HCT116 (cell line): ENCODE results near the gene CERS6. TPM values are rescaled to one million over a fixed set of nuclear protein-coding genes. Genes with fewer than 3 reads are reported as not detected.

Experiments
- ATAC-seq: fragments of 200-7000 bp; cut with Tn5 transposase; 2 replicates; pipeline ENCODE4 v1.9.1; 2020; ENCODE audit warnings: mild to moderate bottlenecking, moderate library complexity
- BruUV-seq: library from RNA; stranded (reverse); fragments of 400-500 nt; replicated peaks from 2 replicates; lab custom pipeline; 2021; lab: Mats Ljungman, UMichigan
- CTCF ChIA-PET: fragments of 300-600 bp; sonication (Branson Sonifier 250); formaldehyde crosslinking; loops from one replicate; lab custom pipeline; 2021; ENCODE audit warnings: antibody characterized with exemption; lab: Charles Lee
- POLR2A ChIA-PET: fragments of 300-600, 350-600 bp; sonication (Branson Sonifier 250); formaldehyde crosslinking; loops from one replicate; lab custom pipeline; 2021; ENCODE audit warnings: antibody characterized with exemption; lab: Charles Lee
- RAD21 ChIA-PET, 2 experiments: fragments of 300-600 bp; sonication (Branson Sonifier 250); formaldehyde crosslinking; loops; one replicate each; lab custom pipeline; 2023; ENCODE audit warnings: low total read pairs in 2 of 2; ENCODE audit not compliant: uncharacterized antibody in 2 of 2, unreplicated experiment in 2 of 2, low non-redundant PET in 1 of 2; lab: Charles Lee
- DNase-seq: peaks from one replicate; pipeline ENCODE4 v3.0.0-alpha.2; 2010; ENCODE audit warnings: low read depth, low spot score
- H2AFZ ChIP-seq: fragments of 200-600 bp; shearing (Covaris generic), sonication (generic); 2 replicates; pipeline ENCODE4 v1.6.1; 2017; ENCODE audit warnings: low read depth, mixed run types, mixed read lengths, antibody characterized with exemption, low read length; ENCODE audit not compliant: poor library complexity, severe bottlenecking
- H3K27ac ChIP-seq: 2 replicates; pipeline ENCODE4 v1.5.1; 2012; ENCODE audit warnings: low read depth, low read length
- H3K27me3 ChIP-seq: fragments of 200-600 bp; sonication (generic); 2 replicates; pipeline ENCODE4 v1.6.1; 2016; ENCODE audit warnings: mixed run types, low read length, mixed read lengths; ENCODE audit not compliant: insufficient read depth
- H3K36me3 ChIP-seq, 2 experiments: fragments of 200-500 bp in 1 of 2; fragments of 200-600 bp in 1 of 2; sonication (Bioruptor generic) in 1 of 2; sonication (generic) in 1 of 2; 2 replicates each; pipeline versions ENCODE4 v1.5.1 to v1.6.1; 2014 to 2016; ENCODE audit warnings: low read length in 2 of 2, inconsistent platforms in 1 of 2, mixed read lengths in 1 of 2, mixed run types in 1 of 2; ENCODE audit not compliant: insufficient read depth in 2 of 2, control insufficient read depth in 1 of 2
- H3K4me1 ChIP-seq, 2 experiments: fragments of 200-600 bp in 1 of 2; sonication (generic) in 1 of 2; 2 replicates each; pipeline versions ENCODE4 v1.5.1 to v1.6.1; 2012 to 2017; ENCODE audit warnings: low read length in 2 of 2, inconsistent platforms in 1 of 2, mild to moderate bottlenecking in 1 of 2, mixed read lengths in 1 of 2, mixed run types in 1 of 2, moderate library complexity in 1 of 2; ENCODE audit not compliant: insufficient read depth in 2 of 2, control insufficient read depth in 1 of 2
- H3K4me2 ChIP-seq: fragments of 200-600 bp; sonication (generic); 2 replicates; pipeline ENCODE4 v1.6.1; 2017; ENCODE audit warnings: mixed run types, low read length, mixed read lengths
- H3K4me3 ChIP-seq, 2 experiments: fragments of 200-600 bp in 1 of 2; sonication (generic) in 1 of 2; replicated peaks in 1 of 2; 2 replicates each; pipeline ENCODE4 v1.5.1; 2011 to 2016; ENCODE audit warnings: low read length in 2 of 2, control low read depth in 1 of 2, low read depth in 1 of 2, mild to moderate bottlenecking in 1 of 2, mixed read lengths in 1 of 2, mixed run types in 1 of 2
- H3K79me2 ChIP-seq: fragments of 200-600 bp; sonication (generic); 2 replicates; pipeline ENCODE4 v1.6.1; 2017; ENCODE audit warnings: mild to moderate bottlenecking, mixed run types, low read length, moderate library complexity, mixed read lengths; ENCODE audit not compliant: insufficient read depth
- H3K9ac ChIP-seq: fragments of 200-600 bp; sonication (generic); 2 replicates; pipeline ENCODE4 v1.6.1; 2016; ENCODE audit warnings: low read length, mixed read lengths
- H3K9me2 ChIP-seq: fragments of 200-600 bp; sonication (generic), shearing (Covaris generic); 2 replicates; pipeline ENCODE4 v1.6.1; 2017; ENCODE audit warnings: mixed run types, mild to moderate bottlenecking, moderate library complexity; ENCODE audit not compliant: insufficient read depth
- H3K9me3 ChIP-seq, 2 experiments: fragments of 200-500 bp in 1 of 2; fragments of 200-600 bp in 1 of 2; sonication (Bioruptor generic) in 1 of 2; sonication (generic) in 1 of 2; 2 replicates each; pipeline ENCODE4 v1.6.1; 2014 to 2017; ENCODE audit warnings: low read length in 2 of 2, mixed read lengths in 2 of 2, inconsistent platforms in 1 of 2, low read depth in 1 of 2, mild to moderate bottlenecking in 1 of 2, mixed run types in 1 of 2, moderate library complexity in 1 of 2; ENCODE audit not compliant: control insufficient read depth in 1 of 2, insufficient read depth in 1 of 2
- H4K20me1 ChIP-seq: fragments of 200-600 bp; sonication (generic), shearing (Covaris generic); 2 replicates; pipeline ENCODE4 v1.6.1; 2017; ENCODE audit warnings: mixed run types, mild to moderate bottlenecking, moderate library complexity; ENCODE audit not compliant: insufficient read depth
- EGR1 ChIP-seq: IDR thresholded peaks from 2 replicates; pipeline ENCODE4 v1.6.1; 2012; ENCODE audit warnings: low read depth
- ELF1 ChIP-seq: IDR thresholded peaks from 2 replicates; pipeline ENCODE4 v1.6.1; 2012; ENCODE audit warnings: low read depth, borderline replicate concordance
- EZH2phosphoT487 ChIP-seq: fragments of 200-600 bp; IDR thresholded peaks from 2 replicates; pipeline ENCODE4 v1.6.1; 2018; ENCODE audit warnings: antibody characterized with exemption, borderline replicate concordance
- FOSL1 ChIP-seq: IDR thresholded peaks from 2 replicates; pipeline ENCODE4 v1.6.1; 2012; ENCODE audit warnings: low read depth
- RAD21 ChIP-seq: IDR thresholded peaks from 2 replicates; pipeline ENCODE4 v1.6.1; 2012; ENCODE audit warnings: low read depth, mild to moderate bottlenecking
- SRF ChIP-seq: IDR thresholded peaks from 2 replicates; pipeline ENCODE4 v1.6.1; 2012; ENCODE audit warnings: low read depth
- intact Hi-C: fragments of 100-400 bp; cut with micrococcal nuclease; formaldehyde crosslinking; loops from 2 replicates; pipeline ENCODE4 v1.10.0; 2022
- total RNA-seq: library from RNA; stranded (reverse); gene quantifications from one replicate; pipeline ENCODE4 v1.2.1, GENCODE V29; 2021; ENCODE audit not compliant: unreplicated experiment
- TF ChIP-seq, protein P1 (sequence below): IDR thresholded peaks from 2 replicates; pipeline ENCODE4 v1.6.1; 2011; ENCODE audit warnings: mild to moderate bottlenecking, low read length, moderate library complexity; ENCODE audit not compliant: insufficient replicate concordance; ENCODE audit errors: extremely low read depth

Gene CERS6
- total RNA-seq, 1 experiment from 2014 or later: 37.0 TPM

DNA sequence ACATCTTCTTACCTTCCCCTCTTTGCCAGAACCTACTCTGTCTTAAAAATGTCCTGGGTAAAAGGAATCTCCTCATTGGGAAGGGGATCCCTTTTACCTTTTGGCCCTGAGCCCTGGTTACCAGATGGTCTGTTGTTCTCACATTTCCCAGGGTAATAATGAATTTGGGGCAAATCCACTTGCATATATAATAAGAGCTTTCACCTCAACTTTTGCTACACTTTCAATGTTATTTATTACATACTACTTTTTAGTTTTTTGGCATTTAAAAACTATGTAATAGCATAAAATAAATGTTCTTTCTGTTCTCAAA lies 15.0 kb downstream of the CERS6 start:
- ChIA-PET POLR2A (no interaction called here), RAD21 (no interaction called here), CTCF (no interaction called here)
- Histone ChIP-seq H3K4me2 (no peak overlapping the region), H3K4me1 (no peaks in the 10 kb centered on the region; a peak in 1 of 4 replicates), H3K9ac (no peak overlapping the region), H4K20me1 (peaks cover 16% of the 10 kb centered on the region; the same call in 1 of the 2 replicates), H3K9me2 (no peaks in the 10 kb centered on the region), H3K79me2 (peaks cover 97% of the 10 kb centered on the region), H2AFZ (no peak overlapping the region), H3K27me3 (no peaks in the 10 kb centered on the region), H3K9me3 (no peaks in the 10 kb centered on the region), H3K36me3 (no peaks in the 10 kb centered on the region), H3K4me3 (no peak overlapping the region), H3K27ac (no peak overlapping the region)
- no peak for DNase-seq
- TF ChIP-seq, protein P1, sequence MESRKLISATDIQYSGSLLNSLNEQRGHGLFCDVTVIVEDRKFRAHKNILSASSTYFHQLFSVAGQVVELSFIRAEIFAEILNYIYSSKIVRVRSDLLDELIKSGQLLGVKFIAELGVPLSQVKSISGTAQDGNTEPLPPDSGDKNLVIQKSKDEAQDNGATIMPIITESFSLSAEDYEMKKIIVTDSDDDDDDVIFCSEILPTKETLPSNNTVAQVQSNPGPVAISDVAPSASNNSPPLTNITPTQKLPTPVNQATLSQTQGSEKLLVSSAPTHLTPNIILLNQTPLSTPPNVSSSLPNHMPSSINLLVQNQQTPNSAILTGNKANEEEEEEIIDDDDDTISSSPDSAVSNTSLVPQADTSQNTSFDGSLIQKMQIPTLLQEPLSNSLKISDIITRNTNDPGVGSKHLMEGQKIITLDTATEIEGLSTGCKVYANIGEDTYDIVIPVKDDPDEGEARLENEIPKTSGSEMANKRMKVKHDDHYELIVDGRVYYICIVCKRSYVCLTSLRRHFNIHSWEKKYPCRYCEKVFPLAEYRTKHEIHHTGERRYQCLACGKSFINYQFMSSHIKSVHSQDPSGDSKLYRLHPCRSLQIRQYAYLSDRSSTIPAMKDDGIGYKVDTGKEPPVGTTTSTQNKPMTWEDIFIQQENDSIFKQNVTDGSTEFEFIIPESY: no peak
- no peak for TF ChIP-seq FOSL1
- TF ChIP-seq RAD21: no peak
- no peak for TF ChIP-seq ELF1
- no peak for TF ChIP-seq EGR1
- intact Hi-C loops: no loop called here
- ATAC-seq: no peak
- no TSS peak for BruUV-seq

DNA sequence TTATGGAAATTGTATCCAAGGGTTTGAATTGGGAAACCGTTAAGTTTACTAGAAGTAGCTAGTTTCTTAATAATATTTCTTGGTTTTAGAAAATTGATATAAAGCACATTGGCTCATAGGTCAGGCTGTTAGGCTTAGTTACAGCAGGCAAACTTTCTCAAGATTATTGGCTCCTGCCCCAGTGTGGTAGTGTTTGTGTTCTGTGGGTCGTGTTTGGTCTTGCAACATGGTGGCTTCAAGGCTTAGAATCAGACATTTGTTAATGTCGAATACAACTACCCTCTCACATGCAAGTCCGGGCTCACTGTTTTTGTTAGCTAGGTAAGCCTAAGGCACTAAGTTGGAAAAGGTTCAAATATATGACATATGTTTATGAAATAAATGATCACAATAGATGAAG lies 19.6 kb downstream of the CERS6 start:
- Histone ChIP-seq H3K27me3 (no peaks in the 10 kb centered on the region), H3K4me3 (no peak overlapping the region), H3K27ac (no peak overlapping the region), H3K4me2 (no peak overlapping the region), H3K36me3 (no peaks in the 10 kb centered on the region), H2AFZ (no peak overlapping the region), H3K9me3 (no peaks in the 10 kb centered on the region), H3K79me2 (peaks cover 91% of the 10 kb centered on the region), H3K9me2 (no peaks in the 10 kb centered on the region), H4K20me1 (peaks cover 15% of the 10 kb centered on the region; the same call in 1 of the 2 replicates), H3K9ac (no peak overlapping the region), H3K4me1 (no peaks in the 10 kb centered on the region)
- TF ChIP-seq FOSL1 (no peak), EZH2phosphoT487 (no peak), SRF (no peak)
- BruUV-seq: no TSS peak
- ChIA-PET RAD21 (no interaction called here), CTCF (no interaction called here), POLR2A (no interaction called here)
- no peak for DNase-seq
- intact Hi-C loops: no loop called here
- no peak for ATAC-seq
